K562 (cell line): ENCODE data around the gene DPH7. TPM values are rescaled to one million over a fixed set of nuclear protein-coding genes. Genes with fewer than 3 reads are reported as not detected.

Source experiments
- BACH1 ChIP-seq: fragments of 200-800 bp; sonication (Bioruptor generic); IDR thresholded peaks from 2 replicates; pipeline ENCODE4 v1.6.1; 2016; ENCODE audit warnings: missing genetic modification characterization, missing compliant biosample characterization
- CAMTA2 ChIP-seq: fragments of 250-450 bp; sonication (Bioruptor Pico); conservative IDR thresholded peaks from 2 replicates; pipeline ENCODE4 v1.5.1; 2022
- COPS2 ChIP-seq: fragments of 450-650 bp; conservative IDR thresholded peaks from 2 replicates; pipeline ENCODE4 v1.6.1; 2016; ENCODE audit warnings: mild to moderate bottlenecking, moderate library complexity
- E2F5 ChIP-seq: sonication (generic); formaldehyde crosslinking; IDR thresholded peaks from 2 replicates; pipeline ENCODE4 v1.8.0; 2022; ENCODE audit warnings: mild to moderate bottlenecking, missing genetic modification reagents
- ESRRB ChIP-seq: fragments of 250-450 bp; sonication (Bioruptor Pico); IDR thresholded peaks from 2 replicates; pipeline ENCODE4 v1.5.0; 2020; ENCODE audit warnings: mild to moderate bottlenecking, moderate library complexity, borderline replicate concordance
- ETS2 ChIP-seq: IDR thresholded peaks from 2 replicates; pipeline ENCODE4 v1.6.1; 2016; ENCODE audit warnings: borderline replicate concordance, missing genetic modification characterization, mild to moderate bottlenecking, moderate library complexity, missing compliant biosample characterization; ENCODE audit not compliant: poor library complexity, severe bottlenecking
- HMBOX1 ChIP-seq: sonication (generic); IDR thresholded peaks from 2 replicates; pipeline ENCODE4 v1.6.1; 2016
- NR2F6 ChIP-seq: fragments of 450-650 bp; formaldehyde crosslinking; IDR thresholded peaks from 2 replicates; pipeline ENCODE4 v1.4.0; 2020; ENCODE audit warnings: mild to moderate bottlenecking
- NUFIP1 ChIP-seq: fragments of 450-650 bp; IDR thresholded peaks from 2 replicates; pipeline ENCODE4 v1.6.1; 2018; ENCODE audit not compliant: partially characterized antibody
- TEAD4 ChIP-seq, 2 experiments: sonication (generic) in 1 of 2; formaldehyde crosslinking in 1 of 2; IDR thresholded peaks; 2 replicates each; pipeline versions ENCODE4 v1.6.1 to v1.8.0; 2012 to 2022; ENCODE audit warnings: borderline replicate concordance in 1 of 2, inconsistent platforms in 1 of 2, low read length in 1 of 2, mild to moderate bottlenecking in 1 of 2, missing genetic modification reagents in 1 of 2
- THAP7 ChIP-seq: fragments of 250-450 bp; sonication (Bioruptor Pico); IDR thresholded peaks from 2 replicates; pipeline ENCODE4 v1.5.0; 2021
- ZBED1 ChIP-seq: IDR thresholded peaks from 2 replicates; pipeline ENCODE4 v1.6.1; 2014
- ZKSCAN3 ChIP-seq: fragments of 250-450 bp; sonication (Bioruptor Pico); IDR thresholded peaks from 2 replicates; pipeline ENCODE4 v1.4.0; 2020
- ZNF778 ChIP-seq: fragments of 450-650 bp; formaldehyde crosslinking; IDR thresholded peaks from 2 replicates; pipeline ENCODE4 v1.4.0; 2020; ENCODE audit warnings: mild to moderate bottlenecking, moderate library complexity
- polyA plus RNA-seq, 8 experiments: library from polyadenylated mRNA; depleted of rRNA in 4 of 8; stranded (reverse) in 5 of 8; unstranded in 3 of 8; fragments of >200 nt; fragmentation: Nextera tagmentation in 2 of 8; fragmentation: Illumina TruSeq in 1 of 8; extraction: Ambion mirVana in 2 of 8; extraction: Trizol in 1 of 8; gene quantifications; 2 replicates each; pipeline versions ENCODE4 v1.2.1 to v1.2.3, GENCODE V29; 2011 to 2014; ENCODE audit warnings: inconsistent platforms in 1 of 8, missing spikeins in 1 of 8
- total RNA-seq, 7 experiments: library from RNA; depleted of rRNA in 6 of 7; stranded (reverse); fragments of >200 nt in 6 of 7; fragmentation: Illumina TruSeq in 2 of 7; extraction: Trizol in 2 of 7; gene quantifications; 2 replicates each; pipeline versions ENCODE4 v1.2.1 to v1.2.3, GENCODE V29; 2011 to 2021; ENCODE audit warnings: low replicate concordance in 1 of 7
- TF ChIP-seq, protein P1 (sequence below): sonication (generic); formaldehyde crosslinking; IDR thresholded peaks from 2 replicates; pipeline ENCODE4 v1.8.1; 2023; ENCODE audit warnings: mild to moderate bottlenecking, missing genetic modification reagents
- TF ChIP-seq, protein P2 (sequence below): fragments of 250-450 bp; sonication (Bioruptor Pico); IDR thresholded peaks from 2 replicates; pipeline ENCODE4 v1.5.0; 2020; ENCODE audit warnings: mild to moderate bottlenecking, borderline replicate concordance
- TF ChIP-seq, protein P3 (sequence below): conservative IDR thresholded peaks from 2 replicates; pipeline ENCODE4 v1.6.1; 2011; ENCODE audit warnings: low read depth, mild to moderate bottlenecking, low read length; ENCODE audit not compliant: control insufficient read depth

DPH7 gene
- total and polyA plus RNA-seq, 9 of the 15 experiments (the other 6 are each of a cell fraction or from before 2014, with no cell fraction given): 13.9 to 68.6 (median 41.3) TPM

DNA sequence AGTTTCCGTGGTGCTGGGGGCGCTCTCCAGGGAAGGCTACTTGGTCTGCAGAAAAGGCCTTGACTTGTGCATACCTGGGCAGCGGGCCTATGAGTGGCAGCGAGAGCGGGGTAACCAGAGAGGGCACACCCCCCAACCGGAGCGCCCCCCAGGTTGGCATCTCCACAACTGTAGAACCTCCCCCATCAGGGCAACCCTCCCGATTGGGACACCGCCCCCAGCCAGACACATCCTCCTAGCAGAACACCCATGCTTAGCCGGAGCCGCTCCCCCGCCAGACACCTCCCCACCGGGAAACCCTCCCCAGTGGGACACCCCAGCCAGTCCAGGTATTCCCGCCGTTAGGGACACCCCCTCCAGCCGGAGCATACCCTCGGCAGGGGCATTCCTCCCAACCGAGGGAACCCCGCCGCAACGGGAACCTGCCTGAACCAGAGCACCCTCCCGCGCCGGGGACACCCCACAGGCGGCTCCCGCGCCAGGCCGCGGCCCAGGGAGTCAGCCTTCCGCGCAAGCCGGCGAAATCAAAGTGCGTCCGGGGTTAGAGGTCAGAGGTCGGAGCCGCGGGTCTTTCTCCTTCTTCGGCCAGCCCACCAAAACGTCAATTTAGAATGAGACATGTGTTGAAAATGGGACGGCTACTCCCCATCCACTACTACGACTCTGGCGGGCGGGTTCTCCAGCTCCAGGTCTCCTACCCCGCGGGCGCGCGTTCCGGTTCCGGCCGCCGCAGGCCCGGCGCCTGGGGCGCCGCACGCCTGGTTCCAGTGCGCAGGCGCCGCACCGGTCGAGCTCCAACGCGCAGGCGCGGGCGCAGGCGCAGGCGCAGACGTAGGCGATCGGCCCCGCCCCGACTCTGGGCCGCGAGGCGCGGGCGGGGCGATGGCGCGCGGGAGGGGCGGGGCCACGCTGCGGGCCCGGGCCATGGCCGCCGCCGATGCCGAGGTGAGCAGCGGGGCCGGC is 39.7 kb upstream of the DPH7 start, which contains the start of gene EHMT1 (continued):
- TF ChIP-seq HMBOX1: no peak
- TF ChIP-seq E2F5 (CRISPR knock-in tag): no peak
- TF ChIP-seq ETS2 (tag): no peak
- TF ChIP-seq CAMTA2: 0 out of 2 replicates have a peak, but pooled peaks have one; percentile 54
- peak; percentile 31; the same call in 1 of the 2 replicates for TF ChIP-seq NR2F6 (CRISPR knock-in tag)
- no peak for TF ChIP-seq COPS2
- TF ChIP-seq, protein P1, sequence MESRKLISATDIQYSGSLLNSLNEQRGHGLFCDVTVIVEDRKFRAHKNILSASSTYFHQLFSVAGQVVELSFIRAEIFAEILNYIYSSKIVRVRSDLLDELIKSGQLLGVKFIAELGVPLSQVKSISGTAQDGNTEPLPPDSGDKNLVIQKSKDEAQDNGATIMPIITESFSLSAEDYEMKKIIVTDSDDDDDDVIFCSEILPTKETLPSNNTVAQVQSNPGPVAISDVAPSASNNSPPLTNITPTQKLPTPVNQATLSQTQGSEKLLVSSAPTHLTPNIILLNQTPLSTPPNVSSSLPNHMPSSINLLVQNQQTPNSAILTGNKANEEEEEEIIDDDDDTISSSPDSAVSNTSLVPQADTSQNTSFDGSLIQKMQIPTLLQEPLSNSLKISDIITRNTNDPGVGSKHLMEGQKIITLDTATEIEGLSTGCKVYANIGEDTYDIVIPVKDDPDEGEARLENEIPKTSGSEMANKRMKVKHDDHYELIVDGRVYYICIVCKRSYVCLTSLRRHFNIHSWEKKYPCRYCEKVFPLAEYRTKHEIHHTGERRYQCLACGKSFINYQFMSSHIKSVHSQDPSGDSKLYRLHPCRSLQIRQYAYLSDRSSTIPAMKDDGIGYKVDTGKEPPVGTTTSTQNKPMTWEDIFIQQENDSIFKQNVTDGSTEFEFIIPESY: peak; percentile 58; the same call in 1 of the 2 replicates
- TF ChIP-seq TEAD4 (IDR thresholded peaks at IDR 0.05; ENCODE audit: low read length): 0 out of 2 replicates have a peak, but pooled peaks have one; percentile 9
- TF ChIP-seq TEAD4 (CRISPR knock-in tag; IDR thresholded peaks at IDR 0.05; ENCODE audit: borderline replicate concordance): no peak
- TF ChIP-seq NUFIP1: no peak
- TF ChIP-seq, protein P2, sequence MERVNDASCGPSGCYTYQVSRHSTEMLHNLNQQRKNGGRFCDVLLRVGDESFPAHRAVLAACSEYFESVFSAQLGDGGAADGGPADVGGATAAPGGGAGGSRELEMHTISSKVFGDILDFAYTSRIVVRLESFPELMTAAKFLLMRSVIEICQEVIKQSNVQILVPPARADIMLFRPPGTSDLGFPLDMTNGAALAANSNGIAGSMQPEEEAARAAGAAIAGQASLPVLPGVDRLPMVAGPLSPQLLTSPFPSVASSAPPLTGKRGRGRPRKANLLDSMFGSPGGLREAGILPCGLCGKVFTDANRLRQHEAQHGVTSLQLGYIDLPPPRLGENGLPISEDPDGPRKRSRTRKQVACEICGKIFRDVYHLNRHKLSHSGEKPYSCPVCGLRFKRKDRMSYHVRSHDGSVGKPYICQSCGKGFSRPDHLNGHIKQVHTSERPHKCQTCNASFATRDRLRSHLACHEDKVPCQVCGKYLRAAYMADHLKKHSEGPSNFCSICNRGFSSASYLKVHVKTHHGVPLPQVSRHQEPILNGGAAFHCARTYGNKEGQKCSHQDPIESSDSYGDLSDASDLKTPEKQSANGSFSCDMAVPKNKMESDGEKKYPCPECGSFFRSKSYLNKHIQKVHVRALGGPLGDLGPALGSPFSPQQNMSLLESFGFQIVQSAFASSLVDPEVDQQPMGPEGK (CRISPR knock-in tag): 0 out of 2 replicates have a peak, but pooled peaks have one; percentile 57
- no peak for TF ChIP-seq BACH1 (tag)
- no peak for TF ChIP-seq ZNF778 (CRISPR knock-in tag)
- TF ChIP-seq, protein P3, sequence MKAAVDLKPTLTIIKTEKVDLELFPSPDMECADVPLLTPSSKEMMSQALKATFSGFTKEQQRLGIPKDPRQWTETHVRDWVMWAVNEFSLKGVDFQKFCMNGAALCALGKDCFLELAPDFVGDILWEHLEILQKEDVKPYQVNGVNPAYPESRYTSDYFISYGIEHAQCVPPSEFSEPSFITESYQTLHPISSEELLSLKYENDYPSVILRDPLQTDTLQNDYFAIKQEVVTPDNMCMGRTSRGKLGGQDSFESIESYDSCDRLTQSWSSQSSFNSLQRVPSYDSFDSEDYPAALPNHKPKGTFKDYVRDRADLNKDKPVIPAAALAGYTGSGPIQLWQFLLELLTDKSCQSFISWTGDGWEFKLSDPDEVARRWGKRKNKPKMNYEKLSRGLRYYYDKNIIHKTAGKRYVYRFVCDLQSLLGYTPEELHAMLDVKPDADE: peak; percentile 63; the same call in 1 of the 2 replicates
- no peak for TF ChIP-seq ESRRB
- 0 out of 2 replicates have a peak, but pooled peaks have one; percentile 79 for TF ChIP-seq THAP7
- no peak for TF ChIP-seq ZBED1
- no peak for TF ChIP-seq ZKSCAN3 (CRISPR knock-in tag)
